Measurements from ENCODE around the gene CAMSAP3.

Gene CAMSAP3

DNA sequence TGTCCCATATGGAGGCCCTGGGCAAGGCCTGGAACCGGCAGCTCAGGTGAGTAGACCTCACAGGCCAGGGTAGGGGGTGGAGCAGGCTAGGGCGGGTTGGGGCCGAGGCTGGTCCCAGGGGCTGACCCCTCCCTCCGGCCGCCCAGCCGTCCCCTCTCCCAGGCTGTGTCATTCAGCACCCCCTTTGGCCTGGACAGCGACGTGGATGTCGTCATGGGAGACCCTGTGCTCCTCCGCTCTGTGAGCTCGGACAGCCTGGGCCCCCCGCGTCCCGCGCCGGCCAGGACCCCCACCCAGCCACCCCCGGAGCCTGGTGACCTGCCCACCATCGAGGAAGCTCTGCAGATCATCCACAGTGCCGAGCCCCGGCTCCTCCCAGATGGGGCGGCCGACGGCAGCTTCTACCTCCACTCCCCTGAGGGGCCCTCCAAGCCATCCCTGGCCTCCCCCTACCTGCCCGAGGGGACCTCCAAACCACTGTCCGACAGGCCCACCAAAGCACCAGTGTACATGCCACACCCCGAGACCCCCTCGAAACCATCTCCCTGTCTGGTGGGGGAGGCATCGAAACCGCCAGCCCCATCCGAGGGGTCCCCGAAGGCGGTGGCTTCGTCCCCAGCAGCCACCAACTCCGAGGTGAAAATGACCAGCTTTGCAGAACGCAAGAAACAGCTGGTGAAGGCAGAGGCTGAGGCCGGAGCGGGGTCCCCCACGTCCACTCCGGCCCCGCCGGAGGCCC is 16.0 kb downstream of the CAMSAP3 start:
- in situ Hi-C loops (cut with HindIII; ENCODE audit: low sequenced_read_pairs), result no loop called here

DNA sequence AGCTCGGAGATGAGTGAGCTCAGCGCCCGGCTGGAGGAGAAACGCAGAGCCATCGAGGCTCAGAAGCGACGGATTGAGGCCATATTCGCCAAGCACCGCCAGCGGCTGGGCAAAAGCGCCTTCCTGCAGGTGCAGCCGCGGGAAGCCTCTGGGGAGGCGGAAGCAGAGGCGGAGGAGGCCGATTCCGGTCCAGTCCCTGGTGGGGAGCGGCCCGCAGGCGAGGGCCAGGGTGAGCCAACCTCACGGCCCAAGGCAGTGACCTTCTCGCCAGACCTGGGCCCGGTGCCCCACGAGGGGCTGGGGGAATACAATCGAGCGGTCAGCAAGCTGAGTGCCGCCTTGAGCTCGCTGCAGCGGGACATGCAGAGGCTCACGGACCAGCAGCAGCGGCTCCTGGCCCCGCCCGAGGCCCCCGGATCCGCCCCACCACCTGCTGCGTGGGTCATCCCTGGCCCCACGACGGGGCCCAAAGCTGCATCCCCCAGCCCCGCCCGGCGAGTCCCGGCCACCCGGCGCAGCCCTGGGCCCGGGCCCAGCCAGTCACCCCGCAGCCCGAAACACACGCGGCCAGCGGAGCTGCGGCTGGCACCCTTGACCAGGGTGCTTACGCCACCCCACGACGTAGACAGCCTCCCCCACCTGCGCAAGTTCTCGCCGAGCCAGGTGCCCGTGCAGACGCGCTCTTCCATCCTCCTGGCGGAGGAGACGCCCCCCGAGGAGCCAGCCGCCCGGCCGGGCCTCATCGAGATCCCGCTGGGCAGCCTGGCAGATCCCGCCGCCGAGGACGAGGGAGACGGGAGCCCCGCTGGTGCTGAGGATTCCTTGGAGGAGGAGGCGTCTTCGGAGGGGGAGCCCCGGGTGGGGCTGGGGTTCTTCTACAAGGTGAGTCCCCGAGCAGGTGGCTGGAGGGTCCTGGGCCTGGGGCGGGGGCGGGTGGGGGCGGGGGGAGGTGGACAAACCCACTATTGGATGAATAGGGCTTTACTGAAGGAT is 16.9 kb downstream of the CAMSAP3 start:
- in situ Hi-C loops (cut with HindIII; ENCODE audit: low sequenced_read_pairs), result no loop called here

DNA sequence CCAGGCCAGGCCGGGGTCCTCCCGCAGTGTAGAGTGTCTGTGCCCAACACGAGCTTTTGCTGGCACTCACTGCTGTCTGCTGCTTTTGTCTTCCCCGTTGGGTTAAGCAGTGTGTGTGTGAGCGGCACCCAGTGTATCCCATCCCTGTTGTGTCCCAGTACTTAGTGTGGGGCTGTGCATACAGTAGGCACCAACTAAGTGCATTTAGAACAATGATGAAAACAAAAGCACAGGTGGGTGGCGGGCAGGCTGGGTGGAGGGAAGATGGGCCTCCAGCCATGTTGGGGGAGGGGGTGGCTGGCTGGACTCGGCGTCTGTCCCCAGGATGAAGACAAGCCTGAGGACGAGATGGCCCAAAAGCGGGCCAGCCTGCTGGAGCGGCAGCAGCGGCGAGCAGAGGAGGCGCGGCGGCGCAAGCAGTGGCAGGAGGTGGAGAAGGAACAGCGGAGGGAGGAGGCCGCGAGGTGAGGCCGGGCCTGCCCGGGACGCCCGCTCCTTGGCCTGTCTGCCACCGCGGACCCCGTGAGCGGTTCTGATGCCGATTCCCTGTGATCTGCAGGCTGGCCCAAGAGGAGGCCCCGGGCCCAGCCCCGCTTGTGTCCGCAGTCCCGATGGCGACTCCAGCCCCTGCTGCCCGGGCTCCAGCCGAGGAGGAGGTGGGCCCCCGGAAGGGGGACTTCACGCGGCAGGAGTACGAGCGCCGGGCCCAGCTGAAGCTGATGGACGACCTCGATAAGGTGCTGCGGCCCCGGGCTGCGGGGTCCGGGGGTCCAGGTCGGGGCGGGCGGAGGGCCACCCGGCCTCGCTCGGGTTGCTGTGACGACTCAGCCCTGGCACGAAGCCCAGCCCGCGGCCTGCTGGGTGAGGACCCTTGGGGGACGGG is 19.4 kb downstream of the CAMSAP3 start:
- in situ Hi-C loops (cut with HindIII; ENCODE audit: low sequenced_read_pairs), result no loop called here

GRCh38 chr19:7617172-7617571 is 21.5 kb downstream of the CAMSAP3 start:
- in situ Hi-C loops (cut with HindIII; ENCODE audit: low sequenced_read_pairs), result no loop called here

- in situ Hi-C loops (cut with HindIII; ENCODE audit: low sequenced_read_pairs), result no loop called here
These were observed 22.1 kb downstream of the CAMSAP3 start for GRCh38 chr19:7617735-7618134.

DNA sequence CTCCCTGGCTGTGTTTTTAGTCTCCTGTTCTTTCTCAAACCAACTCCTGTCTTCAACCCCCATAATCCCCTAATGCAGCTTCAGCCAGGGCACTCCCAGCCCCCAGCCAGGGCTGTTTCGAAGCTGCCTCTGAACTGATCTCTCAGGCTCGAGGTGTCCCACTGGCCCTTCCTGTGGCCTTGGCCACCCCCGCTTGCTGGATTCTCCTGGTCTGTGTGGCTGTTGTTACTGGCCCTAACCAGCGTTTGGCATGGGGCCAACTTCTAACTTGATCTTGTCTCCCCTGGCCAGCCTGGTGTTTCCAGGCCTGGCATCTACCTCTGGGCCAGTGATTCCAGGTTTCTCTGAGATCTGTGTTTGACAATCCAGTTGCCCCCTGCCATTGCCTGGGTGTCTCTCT is 22.7 kb downstream of the CAMSAP3 start:
- in situ Hi-C loops (cut with HindIII; ENCODE audit: low sequenced_read_pairs), result no loop called here

DNA sequence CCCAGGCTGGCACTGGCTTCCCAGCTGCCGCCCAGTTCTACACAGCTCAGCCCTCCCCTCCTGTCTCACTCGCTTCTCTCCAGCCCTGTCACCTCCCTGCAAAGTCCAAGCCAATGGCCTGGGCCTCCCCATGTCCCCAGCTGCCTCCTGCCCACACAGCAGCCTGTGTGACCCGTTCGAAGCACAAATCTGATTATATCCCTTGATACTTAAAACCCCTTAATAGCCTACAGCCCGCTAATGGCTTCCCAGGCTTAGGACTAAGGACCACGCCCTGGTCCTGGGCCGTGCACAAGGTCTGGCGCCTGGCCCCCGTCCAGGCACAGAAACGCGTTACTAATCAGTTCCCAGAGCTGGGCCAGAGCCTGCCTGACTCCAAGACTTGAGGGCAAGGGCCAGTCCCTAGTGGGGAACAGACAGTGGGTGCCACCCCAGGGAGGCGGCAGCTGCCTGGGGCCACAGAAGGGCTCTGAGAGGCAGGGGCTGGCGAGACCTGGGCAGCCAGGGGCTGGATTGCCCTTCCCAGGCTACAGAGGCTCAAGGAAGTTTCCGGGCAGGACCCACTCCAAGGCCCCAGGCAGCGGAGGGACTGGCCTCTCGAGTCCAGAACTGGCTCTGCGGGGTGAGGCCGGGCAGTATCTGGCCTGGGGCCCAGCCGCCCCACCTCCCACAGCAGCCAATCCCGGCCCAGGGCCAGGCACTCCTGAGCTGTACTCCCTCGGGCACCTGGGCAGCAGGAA is 23.3 kb downstream of the CAMSAP3 start:
- in situ Hi-C loops (cut with HindIII; ENCODE audit: low sequenced_read_pairs), result no loop called here

DNA sequence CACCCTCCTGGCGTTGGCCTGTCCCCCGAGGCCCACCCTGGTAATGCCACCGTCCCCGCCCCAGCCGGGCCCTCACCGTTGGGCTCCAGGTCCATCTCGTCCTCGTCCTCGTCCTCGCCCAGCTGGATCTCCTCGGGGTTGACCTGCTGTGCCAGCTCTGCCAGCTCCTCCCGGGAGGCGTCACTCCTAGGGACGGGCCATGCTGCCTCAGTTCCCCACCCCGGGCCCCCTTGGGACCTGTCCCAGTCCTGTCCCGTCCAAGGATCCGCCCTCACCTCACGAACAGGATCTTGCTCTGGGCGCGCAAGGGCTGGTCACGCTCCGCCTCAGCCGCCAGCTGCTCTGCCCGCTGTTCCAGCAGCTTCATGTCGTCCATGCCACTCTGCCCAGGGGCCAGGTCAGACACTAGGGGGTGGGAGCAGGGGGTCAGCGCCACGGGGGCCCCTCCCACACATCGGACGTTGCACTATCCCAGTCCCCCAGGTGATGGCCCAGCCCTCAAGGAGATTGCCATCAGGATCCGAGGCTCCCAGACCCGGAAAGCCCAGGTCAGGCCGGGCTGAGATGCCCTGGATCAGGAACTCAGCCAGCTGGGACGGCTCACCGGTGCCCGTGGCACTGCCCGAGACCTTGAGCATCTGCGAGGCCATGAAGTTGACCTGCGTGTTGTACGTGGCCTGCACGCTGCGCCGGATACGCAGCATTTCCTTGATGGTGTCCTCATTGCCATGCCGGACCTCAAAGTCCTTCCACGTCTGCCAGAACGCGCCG is 24.2 kb downstream of the CAMSAP3 start:
- in situ Hi-C loops (cut with HindIII; ENCODE audit: low sequenced_read_pairs), result no loop called here

GRCh38 chr19:7620442-7621412 is 25.1 kb downstream of the CAMSAP3 start:
- in situ Hi-C loops (cut with HindIII; ENCODE audit: low sequenced_read_pairs), result no loop called here

DNA sequence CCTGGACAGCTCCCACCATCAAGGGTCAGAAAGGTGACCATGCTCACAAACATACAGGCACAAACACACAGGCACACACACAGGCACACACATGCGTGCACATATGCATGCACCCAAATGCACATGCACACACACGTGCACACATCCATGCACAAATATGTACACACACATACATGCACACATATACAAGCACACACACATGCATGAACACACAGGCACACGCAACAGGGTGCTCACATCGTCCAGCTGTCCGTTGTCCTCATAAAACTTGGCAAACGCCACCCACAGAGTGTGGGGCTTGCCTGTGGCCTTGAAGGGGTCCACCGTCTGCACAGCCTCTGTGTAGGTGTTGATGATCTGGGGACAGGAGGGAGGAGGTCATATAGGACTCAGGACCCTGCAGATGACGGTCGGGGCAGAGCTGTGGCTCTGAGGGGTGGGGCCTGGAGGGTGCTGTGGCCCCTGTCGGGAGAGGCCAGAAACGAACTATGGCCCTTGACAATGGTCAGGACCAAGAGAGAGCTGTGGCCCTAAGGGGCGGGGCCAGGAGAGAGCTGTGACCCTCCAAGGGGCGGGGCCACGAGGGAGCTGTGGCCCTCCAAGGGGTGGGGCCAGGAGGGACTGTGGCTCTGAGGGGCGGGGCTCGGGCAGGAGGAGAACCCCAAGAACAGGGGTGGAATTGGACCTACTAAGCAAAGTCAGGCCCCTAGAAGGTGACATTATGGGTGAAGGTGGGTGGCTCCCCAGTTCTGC is 27.4 kb downstream of the CAMSAP3 start:
- in situ Hi-C loops (cut with HindIII; ENCODE audit: low sequenced_read_pairs), result no loop called here

- in situ Hi-C loops (cut with HindIII; ENCODE audit: low sequenced_read_pairs), result no loop called here
These were observed 28.3 kb downstream of the CAMSAP3 start for GRCh38 chr19:7623725-7624603.

- in situ Hi-C loops (cut with HindIII; ENCODE audit: low sequenced_read_pairs), result no loop called here
These were observed 29.1 kb downstream of the CAMSAP3 start for GRCh38 chr19:7624810-7625209.

DNA sequence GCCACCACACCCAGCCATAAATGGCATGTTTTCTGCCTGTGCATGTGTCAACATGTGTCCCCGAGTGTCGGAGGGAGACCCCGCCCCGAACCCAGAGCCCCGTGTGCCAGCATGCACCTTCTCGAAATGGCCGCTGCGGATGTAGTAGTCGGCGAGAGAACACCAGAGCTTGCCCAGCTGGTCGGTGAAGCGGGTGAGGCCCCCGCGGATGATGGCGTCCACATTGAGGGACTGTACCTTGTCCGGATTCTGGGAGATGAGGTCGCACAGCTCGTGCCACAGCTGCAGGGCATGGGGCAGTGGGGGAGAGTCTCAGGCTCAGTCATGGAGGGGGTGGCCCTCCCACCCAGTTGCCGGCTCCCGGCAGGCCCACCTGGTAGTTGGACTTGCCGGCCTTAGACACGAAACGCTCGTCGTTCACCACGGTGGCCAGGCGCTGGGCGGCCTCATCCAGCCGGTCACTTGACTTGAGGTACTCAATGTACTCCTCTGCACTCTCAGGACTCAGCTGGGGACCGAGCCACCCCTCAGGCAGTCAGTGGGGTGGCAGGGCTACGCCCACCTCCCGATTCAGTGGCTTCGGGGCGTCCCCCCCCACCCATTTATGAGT is 30.2 kb downstream of the CAMSAP3 start:
- in situ Hi-C loops (cut with HindIII; ENCODE audit: low sequenced_read_pairs), result no loop called here

- in situ Hi-C loops (cut with HindIII; ENCODE audit: low sequenced_read_pairs), result no loop called here
These were observed 31.5 kb downstream of the CAMSAP3 start for GRCh38 chr19:7627166-7627565.

DNA sequence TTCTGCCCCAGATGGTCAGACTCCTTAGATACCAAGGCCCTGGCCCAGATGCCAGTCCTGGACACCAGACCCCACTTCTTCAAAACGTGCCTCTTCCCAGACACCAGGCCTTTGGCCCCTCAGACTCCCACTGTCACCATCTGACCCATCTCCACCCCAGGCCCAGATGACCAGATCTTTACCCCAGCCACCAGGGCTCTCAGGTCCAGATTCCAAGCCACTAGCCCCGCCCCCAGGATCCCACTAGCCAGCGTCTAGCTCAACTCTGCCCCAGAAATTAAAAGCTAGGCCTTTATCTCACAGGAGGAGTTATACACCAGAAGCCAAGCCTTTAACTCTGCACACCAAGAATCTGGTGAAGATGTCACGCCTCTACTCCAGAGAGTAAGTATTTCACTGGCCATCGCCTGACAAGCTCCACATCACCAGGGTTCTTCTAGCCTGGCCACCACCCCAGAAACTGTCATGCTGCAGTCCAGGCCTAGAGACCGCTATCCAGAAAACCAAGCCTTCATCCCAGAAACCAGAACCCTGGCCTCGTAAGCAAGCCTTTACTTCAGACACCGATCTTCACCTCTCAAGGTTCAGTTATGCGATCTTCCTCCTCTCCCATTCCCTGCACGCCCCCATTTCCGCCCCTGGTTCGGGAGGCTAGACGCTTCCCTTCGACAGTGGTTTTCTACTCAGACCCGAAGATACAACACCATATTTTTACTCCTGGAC is 33.1 kb downstream of the CAMSAP3 start:
- in situ Hi-C loops (cut with HindIII; ENCODE audit: low sequenced_read_pairs), result no loop called here
